A549 (cell line): ENCODE data around the gene PDE7B.

Experiments
- CTCF ChIP-seq: fragments of >200 bp; sonication (Bioruptor Twin); formaldehyde crosslinking; IDR thresholded peaks from 3 replicates; pipeline ENCODE4 v1.5.1; 2016
- EP300 ChIP-seq, 2 experiments: fragments of >200 bp; sonication (Bioruptor Twin); formaldehyde crosslinking; IDR thresholded peaks; 2 replicates in 1 of 2; 3 replicates in 1 of 2; pipeline ENCODE4 v1.6.1; 2016 to 2017
- FOSL2 ChIP-seq, 2 experiments: fragments of 450-650 bp in 1 of 2; fragments of >200 bp in 1 of 2; sonication (Bioruptor Twin) in 1 of 2; formaldehyde crosslinking; IDR thresholded peaks; 2 replicates each; pipeline versions ENCODE4 v1.5.0 to v1.6.1; 2016 to 2020; ENCODE audit warnings: mild to moderate bottlenecking in 1 of 2, moderate library complexity in 1 of 2
- JUN ChIP-seq, 2 experiments: fragments of >200 bp; sonication (Bioruptor Twin); formaldehyde crosslinking; IDR thresholded peaks; 2 replicates in 1 of 2; 3 replicates in 1 of 2; pipeline ENCODE4 v1.6.1; 2016 to 2017
- JUNB ChIP-seq: fragments of >200 bp; sonication (Bioruptor Twin); formaldehyde crosslinking; IDR thresholded peaks from 2 replicates; pipeline ENCODE4 v1.6.1; 2016
- MAZ ChIP-seq: fragments of 150-350 bp; IDR thresholded peaks from 2 replicates; pipeline ENCODE4 v1.6.1; 2014; ENCODE audit warnings: antibody characterized with exemption, low read depth, low read length, borderline replicate concordance
- POLR2A ChIP-seq: IDR thresholded peaks from 2 replicates; pipeline ENCODE4 v1.6.1; 2012; ENCODE audit warnings: mild to moderate bottlenecking, low read length
- RARB ChIP-seq: fragments of 250-450 bp; sonication (Bioruptor Pico); IDR thresholded peaks from 2 replicates; pipeline ENCODE4 v1.8.0; 2021; ENCODE audit warnings: mild to moderate bottlenecking, moderate library complexity
- TFCP2L1 ChIP-seq: fragments of 250-450 bp; sonication (Bioruptor Pico); IDR thresholded peaks from 2 replicates; pipeline ENCODE4 v1.5.0; 2021; ENCODE audit warnings: mild to moderate bottlenecking
- ZFP36 ChIP-seq: fragments of 450-650 bp; IDR thresholded peaks from 2 replicates; pipeline ENCODE4 v1.6.1; 2014; ENCODE audit warnings: borderline replicate concordance; ENCODE audit not compliant: partially characterized antibody
- TF ChIP-seq, protein P1 (sequence below): fragments of 450-650 bp; IDR thresholded peaks from 2 replicates; pipeline ENCODE4 v1.6.1; 2014; ENCODE audit warnings: antibody characterized with exemption

DNA sequence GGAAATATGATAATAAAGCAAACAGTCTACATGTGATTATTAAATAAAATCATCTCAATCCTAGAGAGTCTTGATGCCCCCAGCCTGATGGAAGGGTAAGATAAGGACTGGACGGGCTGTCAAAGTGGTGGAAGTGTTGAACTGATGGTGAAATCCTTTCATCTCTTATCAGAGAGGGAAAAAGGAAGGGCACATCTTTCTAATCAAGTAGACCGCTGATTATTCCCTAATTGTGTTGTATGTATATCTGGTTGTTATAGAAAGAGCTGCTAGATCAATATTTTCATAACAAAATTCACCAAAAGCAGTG, 184.5 kb downstream of the PDE7B start:
- TF ChIP-seq CTCF, result no peak
- TF ChIP-seq ZFP36, result no peak
- TF ChIP-seq EP300 (IDR thresholded peaks at IDR 0.05), result no peak
- no peak for TF ChIP-seq JUNB
- TF ChIP-seq TFCP2L1 (CRISPR knock-in tag), result no peak
- no peak for TF ChIP-seq JUN (IDR thresholded peaks at IDR 0.05)
- TF ChIP-seq POLR2A, result no peak
- no peak for TF ChIP-seq RARB (CRISPR knock-in tag)
- TF ChIP-seq, protein P1, sequence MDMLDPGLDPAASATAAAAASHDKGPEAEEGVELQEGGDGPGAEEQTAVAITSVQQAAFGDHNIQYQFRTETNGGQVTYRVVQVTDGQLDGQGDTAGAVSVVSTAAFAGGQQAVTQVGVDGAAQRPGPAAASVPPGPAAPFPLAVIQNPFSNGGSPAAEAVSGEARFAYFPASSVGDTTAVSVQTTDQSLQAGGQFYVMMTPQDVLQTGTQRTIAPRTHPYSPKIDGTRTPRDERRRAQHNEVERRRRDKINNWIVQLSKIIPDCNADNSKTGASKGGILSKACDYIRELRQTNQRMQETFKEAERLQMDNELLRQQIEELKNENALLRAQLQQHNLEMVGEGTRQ, result no peak
- TF ChIP-seq FOSL2 (IDR thresholded peaks at IDR 0.05), result no peak
- no peak for TF ChIP-seq FOSL2 (CRISPR knock-in tag; IDR thresholded peaks at IDR 0.05)
- no peak for TF ChIP-seq MAZ
